ENCODE results near the gene TRIM2.

GRCh38 chr4:153346031-153346430 lies 141.8 kb downstream of the TRIM2 start:
- no peak for TF ChIP-seq YY1 (IDR thresholded peaks at IDR 0.05; ENCODE audit: insufficient read depth, insufficient read length)
- TF ChIP-seq ZNF274 (IDR thresholded peaks at IDR 0.05; ENCODE audit: low read depth, low read length): no peak
